Measurements from ENCODE around the gene RSRP1.

Gene RSRP1

GRCh38 chr1:25217598-25218232 is 29.5 kb downstream of the RSRP1 start:
- DNase-seq (ENCODE audit: low read depth in 2 of 2) = no peak

- DNase-seq (ENCODE audit: low read depth in 2 of 2) = no peak
Observed at GRCh38 chr1:25217015-25217414, 30.2 kb downstream of the RSRP1 start.

- DNase-seq (ENCODE audit: low read depth in 2 of 2) = no peak
Observed at GRCh38 chr1:25216123-25216522, 31.1 kb downstream of the RSRP1 start.

- DNase-seq (ENCODE audit: low read depth in 2 of 2) = no peak
Observed at GRCh38 chr1:25212725-25213124, 34.5 kb downstream of the RSRP1 start.

GRCh38 chr1:25210728-25211127 is 36.5 kb downstream of the RSRP1 start:
- DNase-seq (ENCODE audit: low read depth in 2 of 2) = no peak

- DNase-seq (ENCODE audit: low read depth in 2 of 2) = no peak
Observed at GRCh38 chr1:25209516-25209915, 37.7 kb downstream of the RSRP1 start.

- no peak for DNase-seq (ENCODE audit: low read depth in 2 of 2)
Observed at GRCh38 chr1:25208561-25209222, 38.6 kb downstream of the RSRP1 start.

- DNase-seq (ENCODE audit: low read depth in 2 of 2) = no peak
Observed at GRCh38 chr1:25208092-25208491, 39.2 kb downstream of the RSRP1 start.

GRCh38 chr1:25206201-25206600 is 41.1 kb downstream of the RSRP1 start:
- no peak for DNase-seq (ENCODE audit: low read depth in 2 of 2)

- no peak for DNase-seq (ENCODE audit: low read depth in 2 of 2)
Observed at GRCh38 chr1:25205786-25206185, 41.5 kb downstream of the RSRP1 start.

- DNase-seq (ENCODE audit: low read depth in 2 of 2) = no peak
Observed at GRCh38 chr1:25204797-25205480, 42.3 kb downstream of the RSRP1 start.

- no peak for DNase-seq (ENCODE audit: low read depth in 2 of 2)
Observed at GRCh38 chr1:25201006-25201405, 46.2 kb downstream of the RSRP1 start.

GRCh38 chr1:25199819-25200620 is 47.2 kb downstream of the RSRP1 start:
- DNase-seq (ENCODE audit: low read depth in 2 of 2) = no peak

GRCh38 chr1:25198663-25199252 is 48.5 kb downstream of the RSRP1 start:
- no peak for DNase-seq (ENCODE audit: low read depth in 2 of 2)

GRCh38 chr1:25197982-25198662 is 49.1 kb downstream of the RSRP1 start:
- DNase-seq (ENCODE audit: low read depth in 2 of 2) = no peak

GRCh38 chr1:25197235-25197975 is 49.8 kb downstream of the RSRP1 start:
- no peak for DNase-seq (ENCODE audit: low read depth in 2 of 2)

- no peak for DNase-seq (ENCODE audit: low read depth in 2 of 2)
Observed at GRCh38 chr1:25196830-25197229, 50.4 kb downstream of the RSRP1 start.

- DNase-seq (ENCODE audit: low read depth in 2 of 2) = no peak
Observed at GRCh38 chr1:25195835-25196234, 51.4 kb downstream of the RSRP1 start.

- no peak for DNase-seq (ENCODE audit: low read depth in 2 of 2)
Observed at GRCh38 chr1:25194572-25195020, 52.7 kb downstream of the RSRP1 start.

GRCh38 chr1:25194054-25194453 is 53.2 kb downstream of the RSRP1 start:
- DNase-seq (ENCODE audit: low read depth in 2 of 2) = no peak

- DNase-seq (ENCODE audit: low read depth in 2 of 2) = no peak
Observed at GRCh38 chr1:25193229-25193628, 54.0 kb downstream of the RSRP1 start.

Data from activated CD4-positive, alpha-beta T cell treated with anti-CD3 and anti-CD28 coated beads for 24 hours (primary cell).